Measurements from ENCODE around the gene UTS2R. TPM values are rescaled to one million over a fixed set of nuclear protein-coding genes. Genes with fewer than 3 reads are reported as not detected.

The UTS2R gene
- total and polyA plus RNA-seq, 12 donors = not detected

- no peaks in the 10 kb centered on the region for H3K4me1 ChIP-seq (replicated peaks in 1 of 2)
- 65 to 71% (median 71%) methylated on average over 13 to 21 of the region's 21 CpGs for WGBS, 4 donors
- no peak for DNase-seq
Measured at GRCh38 chr17:82323514-82324234, 47.9 kb upstream of the UTS2R start.

GRCh38 chr17:82324566-82325285, 46.8 kb upstream of the UTS2R start:
- TF ChIP-seq CTCF (IDR thresholded peaks at IDR 0.05) = no peak
- TF ChIP-seq POLR2A (IDR thresholded peaks at IDR 0.05) = no peak
- Histone ChIP-seq H3K27me3 (no peaks in the 10 kb centered on the region), H3K4me3 (no peak overlapping the region), H3K4me1 (replicated peaks in 1 of 2) (no peaks in the 10 kb centered on the region), H3K9me3 (replicated peaks in 1 of 3) (no peaks in the 10 kb centered on the region), H3K36me3 (replicated peaks in 1 of 2) (no peaks in the 10 kb centered on the region), H3K27ac (no peak overlapping the region)
- intact Hi-C loops (cut with DNase I) = loop anchor here in 1 of 2 donors (5.0 kb wide), 1 partner anchor 87 kb away; no protein-coding TSS in a partner anchor
- 77 to 84% (median 81%) methylated on average over 10 to 25 of the region's 25 CpGs for WGBS, 4 donors
- DNase-seq = no peak

More at GRCh38 chr17:82323514-82324234, 47.9 kb upstream of the UTS2R start:
- no peaks in the 10 kb centered on the region for H3K36me3 ChIP-seq (replicated peaks in 1 of 2)
- no peaks in the 10 kb centered on the region for H3K9me3 ChIP-seq (replicated peaks in 1 of 3)
- intact Hi-C loops (cut with DNase I) = loop anchor here in 1 of 2 donors (5.0 kb wide), 1 partner anchor 86 kb away; no protein-coding TSS in a partner anchor
- no peak overlapping the region for H3K27ac ChIP-seq
- H3K27me3 ChIP-seq = no peaks in the 10 kb centered on the region
- H3K4me3 ChIP-seq = no peak overlapping the region
- TF ChIP-seq CTCF (IDR thresholded peaks at IDR 0.05) (no peak), POLR2A (IDR thresholded peaks at IDR 0.05) (no peak)

DNA sequence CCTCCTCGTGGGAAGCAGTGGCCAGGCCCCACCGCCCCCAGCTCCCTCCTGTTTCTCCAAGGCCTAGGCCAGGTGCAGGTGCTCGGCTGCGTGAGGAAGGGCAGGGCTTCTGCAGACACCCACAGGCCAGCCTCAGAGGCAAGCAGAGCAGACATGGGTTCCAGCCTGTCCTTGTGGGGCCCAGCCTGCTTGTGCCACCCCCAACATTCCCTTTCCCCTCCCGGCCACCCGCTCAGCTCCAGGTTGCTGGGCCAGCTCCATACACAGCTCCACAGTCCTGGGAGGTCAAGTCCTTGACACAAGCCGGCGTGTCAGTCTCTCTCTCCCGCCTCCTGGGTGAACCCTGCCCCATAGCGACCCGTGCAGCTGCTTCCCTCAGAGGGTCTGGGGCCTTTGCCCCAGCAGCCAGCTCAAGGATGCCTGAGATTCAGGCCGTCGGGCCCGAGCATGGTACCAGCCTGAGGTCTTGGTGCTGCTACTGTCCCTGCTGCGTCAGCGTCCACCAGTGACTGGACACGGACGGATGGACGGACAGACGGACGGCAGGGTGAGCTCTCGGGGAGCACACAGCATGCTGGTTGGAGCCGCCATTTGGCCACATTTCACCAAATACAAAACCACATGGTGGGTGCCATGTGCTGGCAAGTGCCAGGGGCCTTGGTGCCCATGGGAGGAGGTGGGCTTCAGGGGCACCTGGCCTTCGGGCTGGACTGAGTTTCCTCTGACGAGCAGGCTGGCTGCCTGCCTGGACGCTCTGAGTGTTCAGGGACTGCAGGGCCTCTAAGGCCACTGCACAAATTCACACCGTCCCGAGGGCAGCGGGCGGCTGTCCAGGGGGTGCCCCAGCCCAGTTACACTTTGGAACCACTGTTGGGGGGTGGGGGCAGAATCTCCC, 46.0 kb upstream of the UTS2R start:
- H3K27me3 ChIP-seq = no peaks in the 10 kb centered on the region
- WGBS, 4 donors = 73 to 88% (median 84%) methylated on average over 17 to 30 of the region's 30 CpGs
- H3K4me3 ChIP-seq = no peak overlapping the region
- no peak overlapping the region for H3K27ac ChIP-seq
- peaks cover 0 to 5% of the 10 kb centered on the region in 2 donors for H3K4me1 ChIP-seq (replicated peaks in 1 of 2)
- no peaks in the 10 kb centered on the region for H3K36me3 ChIP-seq (replicated peaks in 1 of 2)
- no peak for DNase-seq
- H3K9me3 ChIP-seq (replicated peaks in 1 of 3) = no peaks in the 10 kb centered on the region
- TF ChIP-seq CTCF (IDR thresholded peaks at IDR 0.05) (no peak), POLR2A (IDR thresholded peaks at IDR 0.05) (no peak)
- intact Hi-C loops (cut with DNase I) = no loop called here

GRCh38 chr17:82327289-82327688, 44.3 kb upstream of the UTS2R start:
- no peaks in the 10 kb centered on the region for H3K36me3 ChIP-seq (replicated peaks in 1 of 2)
- intact Hi-C loops (cut with DNase I) = no loop called here
- DNase-seq = no peak
- peaks cover 0 to 5% of the 10 kb centered on the region in 2 donors for H3K4me1 ChIP-seq (replicated peaks in 1 of 2)
- TF ChIP-seq CTCF (IDR thresholded peaks at IDR 0.05) (no peak), POLR2A (IDR thresholded peaks at IDR 0.05) (no peak)
- H3K9me3 ChIP-seq (replicated peaks in 1 of 3) = no peaks in the 10 kb centered on the region
- no peak overlapping the region for H3K27ac ChIP-seq
- no peaks in the 10 kb centered on the region for H3K27me3 ChIP-seq
- 55 to 84% (median 78%) methylated on average over 12 to 15 of the region's 15 CpGs for WGBS, 4 donors
- no peak overlapping the region for H3K4me3 ChIP-seq

Measured in adrenal gland (tissue), 12 donors.